H1 (cell line): Measurements from ENCODE around the gene C2orf72. TPM values are rescaled to one million over a fixed set of nuclear protein-coding genes. Genes with fewer than 3 reads are reported as not detected.

Experiments used
- BCL11A ChIP-seq, 2 experiments: IDR thresholded peaks; one replicate each; pipeline ENCODE4 v1.6.1; 2011; ENCODE audit warnings: low read depth in 2 of 2, low read length in 2 of 2, mild to moderate bottlenecking in 2 of 2
- CTBP2 ChIP-seq: IDR thresholded peaks from 2 replicates; pipeline ENCODE4 v1.7.0; 2011; ENCODE audit warnings: borderline replicate concordance, mild to moderate bottlenecking, moderate library complexity, mixed read lengths, low read length; ENCODE audit not compliant: insufficient read depth, insufficient read length
- EP300 ChIP-seq, 2 experiments: IDR thresholded peaks; 1 replicate in 1 of 2; 2 replicates in 1 of 2; pipeline ENCODE4 v1.6.1; 2011 to 2012; ENCODE audit warnings: low read depth in 2 of 2, low read length in 2 of 2, mild to moderate bottlenecking in 2 of 2, borderline replicate concordance in 1 of 2, inconsistent platforms in 1 of 2, moderate library complexity in 1 of 2
- MAFK ChIP-seq: IDR thresholded peaks from 2 replicates; pipeline ENCODE4 v1.6.1; 2012; ENCODE audit warnings: low read depth, mild to moderate bottlenecking, improper control_type of control experiment, low read length
- NANOG ChIP-seq: IDR thresholded peaks from 2 replicates; pipeline ENCODE4 v1.6.1; 2011; ENCODE audit warnings: low read length, low read depth, mild to moderate bottlenecking, inconsistent platforms; ENCODE audit not compliant: insufficient read depth, poor library complexity, severe bottlenecking
- POU5F1 ChIP-seq: IDR thresholded peaks from 2 replicates; pipeline ENCODE4 v1.6.1; 2011; ENCODE audit warnings: low read depth, mild to moderate bottlenecking, low read length, moderate library complexity
- RBBP5 ChIP-seq: IDR thresholded peaks from 2 replicates; pipeline ENCODE4 v1.7.1; 2012; ENCODE audit warnings: low read depth, mild to moderate bottlenecking, inconsistent platforms, low read length, moderate library complexity, borderline replicate concordance
- SP4 ChIP-seq: IDR thresholded peaks from 2 replicates; pipeline ENCODE4 v1.6.1; 2012; ENCODE audit warnings: low read length, inconsistent platforms
- TCF12 ChIP-seq: IDR thresholded peaks from 2 replicates; pipeline ENCODE4 v1.6.1; 2011; ENCODE audit warnings: low read depth, mild to moderate bottlenecking, low read length
- polyA plus RNA-seq, 7 experiments: library from polyadenylated mRNA; depleted of rRNA in 3 of 7; stranded (reverse) in 5 of 7; unstranded in 2 of 7; fragments of >200 nt in 5 of 7; fragments of 200-250 nt in 2 of 7; gene quantifications; 1 replicate in 5 of 7; 2 replicates in 1 of 7; 4 replicates in 1 of 7; pipeline versions ENCODE4 v1.2.1 to v1.2.3, GENCODE V29; 2011 to 2013; ENCODE audit warnings: missing spikeins in 2 of 7, mixed read lengths in 2 of 7
- total RNA-seq: library from RNA; stranded (reverse); fragmentation: NEBNext Ultra II Directional; extraction: Animal tissue kit (Norgen Biotek cat#: 25700); gene quantifications from 2 replicates; pipeline ENCODE4 v1.2.1, GENCODE V29; 2021

C2orf72 gene
- total and polyA plus RNA-seq, 2 of the 8 experiments (the other 6 are each of a cell fraction or from before 2014, with no cell fraction given) = 1.1 to 1.7 TPM

DNA sequence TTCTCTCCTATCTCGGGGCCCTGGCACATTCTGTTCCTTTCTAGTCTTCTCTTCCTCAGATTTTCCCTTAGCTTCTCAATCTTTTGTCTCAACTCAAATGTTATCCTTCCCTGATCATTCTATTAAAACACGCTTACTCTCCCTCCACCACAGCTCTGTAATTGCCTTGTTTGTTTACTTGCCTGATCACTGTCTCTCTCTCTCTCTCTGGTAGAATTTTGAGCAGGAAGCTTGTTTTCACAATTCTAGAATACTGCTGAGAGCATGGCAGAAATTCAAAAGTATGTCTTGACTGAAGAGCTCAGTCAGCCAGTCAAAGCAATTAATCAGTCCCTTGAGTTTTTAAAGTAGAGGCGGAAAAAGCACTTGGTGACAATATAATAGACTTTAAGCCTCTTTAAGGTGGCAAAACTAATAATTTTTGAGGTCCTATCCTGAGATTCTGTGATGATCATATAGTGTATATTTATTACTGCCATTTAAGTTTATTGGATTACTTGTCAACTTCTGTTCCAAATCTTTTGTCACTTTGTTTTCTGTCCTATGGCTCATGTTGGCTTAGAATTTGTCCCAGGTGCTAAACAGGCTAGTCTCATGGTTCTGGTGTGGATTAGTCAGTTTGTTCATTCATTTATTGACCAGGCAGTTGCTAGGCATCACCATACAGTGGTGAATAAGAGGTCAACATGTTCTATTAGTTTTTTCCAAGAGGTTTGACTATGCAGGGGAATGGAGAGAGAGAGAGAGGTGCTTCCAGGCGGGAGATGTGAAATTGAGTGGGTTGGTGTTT lies 21.6 kb downstream of the C2orf72 start (continued):
- no peak for TF ChIP-seq RBBP5
- TF ChIP-seq NANOG = no peak
- TF ChIP-seq CTBP2 = no peak
- no peak for TF ChIP-seq MAFK
- no peak for TF ChIP-seq BCL11A (IDR thresholded peaks at IDR 0.05; ENCODE audit: low read depth in 2 of 2, low read length in 2 of 2)
- no peak for TF ChIP-seq EP300 (IDR thresholded peaks at IDR 0.05; ENCODE audit: borderline replicate concordance in 1 of 2, low read depth in 2 of 2, low read length in 2 of 2)
- TF ChIP-seq TCF12 = no peak
- TF ChIP-seq POU5F1 = no peak
- TF ChIP-seq SP4 = no peak
